NCI-H748 treated with DMSO at 0.1 percent for 48 hours (cell line): ENCODE data around the gene GLYATL2.

Experiments
- DNase-seq: peaks from one replicate; lab custom pipeline; 2025; lab: John Stamatoyannopoulos, UW

Gene GLYATL2, protein sequence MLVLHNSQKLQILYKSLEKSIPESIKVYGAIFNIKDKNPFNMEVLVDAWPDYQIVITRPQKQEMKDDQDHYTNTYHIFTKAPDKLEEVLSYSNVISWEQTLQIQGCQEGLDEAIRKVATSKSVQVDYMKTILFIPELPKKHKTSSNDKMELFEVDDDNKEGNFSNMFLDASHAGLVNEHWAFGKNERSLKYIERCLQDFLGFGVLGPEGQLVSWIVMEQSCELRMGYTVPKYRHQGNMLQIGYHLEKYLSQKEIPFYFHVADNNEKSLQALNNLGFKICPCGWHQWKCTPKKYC

GRCh38 chr11:58844361-58845005, at the start of gene GLYATL2:
Gene GLYATL2, minus strand, starts transcription at chr11:58844704. Its CDS starts 5,092 bp downstream, at chr11:58839612.
- DNase-seq = no peak

GRCh38 chr11:58893899-58894298, 49.4 kb upstream of the GLYATL2 start:
- no peak for DNase-seq

- no peak for DNase-seq
These were observed 44.1 kb upstream of the GLYATL2 start for GRCh38 chr11:58888579-58888978.

DNA sequence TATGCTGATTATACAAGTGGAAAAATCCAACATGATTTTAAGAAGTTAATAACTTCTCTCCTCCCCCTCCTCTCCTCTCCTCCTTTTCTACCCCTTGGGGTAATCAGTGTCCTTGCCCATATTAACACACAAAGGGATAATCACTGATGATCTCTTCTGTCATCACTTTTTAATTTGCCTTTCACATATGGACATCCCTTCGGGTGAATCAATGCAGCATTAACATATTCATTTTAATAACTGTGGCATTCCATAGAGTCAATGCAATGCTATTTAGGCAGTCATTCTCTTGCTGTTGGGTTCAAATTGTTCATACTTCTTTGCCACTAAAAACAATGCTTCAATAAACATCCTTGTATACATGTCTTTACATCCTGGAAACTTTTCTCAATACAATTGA, 42.9 kb upstream of the GLYATL2 start:
- no peak for DNase-seq

- DNase-seq = no peak
These were observed 36.1 kb upstream of the GLYATL2 start for GRCh38 chr11:58880625-58881024.

- no peak for DNase-seq
These were observed 35.7 kb upstream of the GLYATL2 start for GRCh38 chr11:58880166-58880565.

DNA sequence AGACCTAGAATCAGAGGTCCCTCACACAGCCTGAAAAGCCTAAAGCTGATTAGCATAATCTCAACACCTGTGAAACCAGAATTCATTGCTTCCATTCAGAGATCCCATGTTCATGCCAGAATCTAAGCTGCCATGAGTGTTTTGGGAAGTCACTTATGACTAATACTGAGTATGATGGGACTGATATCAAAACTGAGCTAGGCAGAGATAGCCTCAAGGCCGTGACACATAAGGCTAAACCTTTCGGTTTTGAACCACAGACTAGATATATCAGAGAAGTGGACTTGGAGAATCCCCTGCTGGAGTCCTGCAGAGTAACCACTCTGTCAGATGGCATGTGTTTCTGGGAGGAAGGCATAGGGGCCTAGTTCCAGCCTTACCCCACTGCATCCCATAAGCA, 23.1 kb upstream of the GLYATL2 start:
- no peak for DNase-seq

- DNase-seq = no peak
These were observed 22.3 kb upstream of the GLYATL2 start for GRCh38 chr11:58866788-58867187.

GRCh38 chr11:58864335-58864734, 19.8 kb upstream of the GLYATL2 start:
- DNase-seq = no peak

DNA sequence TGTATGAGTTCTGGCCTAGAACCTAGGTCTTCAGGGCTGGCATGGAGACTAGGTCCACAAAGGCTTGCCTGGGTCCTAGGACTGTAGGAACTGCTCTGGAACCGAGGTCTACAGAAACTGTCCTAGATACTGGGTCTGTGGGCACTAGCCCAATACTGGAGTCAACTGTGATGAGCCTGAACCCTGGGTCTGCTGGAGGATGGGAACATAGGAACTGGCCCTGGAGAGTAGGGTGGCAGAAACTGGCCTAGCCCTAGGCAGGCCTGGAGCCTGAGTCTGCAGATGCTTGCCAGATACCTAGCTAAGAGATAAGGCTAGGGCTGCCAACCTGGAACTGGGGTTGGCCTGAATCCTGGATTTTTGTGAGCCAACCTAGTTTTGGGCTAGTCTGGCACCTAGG, 19.2 kb upstream of the GLYATL2 start:
- DNase-seq = no peak

- no peak for DNase-seq
These were observed 17.0 kb upstream of the GLYATL2 start for GRCh38 chr11:58861533-58861932.

DNA sequence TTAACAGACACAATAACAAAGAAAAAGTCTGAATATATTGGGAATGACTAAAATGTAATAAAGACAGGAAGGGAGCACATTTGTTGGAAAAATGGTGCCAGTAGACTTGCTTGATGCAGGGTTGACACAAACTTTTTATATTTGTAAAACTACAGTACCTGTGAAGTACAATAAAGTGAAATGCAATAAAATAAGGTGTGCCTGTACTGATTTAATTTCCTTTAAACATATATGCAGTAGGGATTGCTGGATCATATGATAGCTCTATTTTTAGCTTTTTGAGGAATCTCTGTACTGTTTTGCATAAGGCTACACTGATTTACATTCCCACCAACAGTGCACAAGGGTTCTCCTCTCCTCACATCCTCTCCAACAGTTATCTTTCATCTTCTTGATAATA, 12.3 kb upstream of the GLYATL2 start:
- no peak for DNase-seq

DNA sequence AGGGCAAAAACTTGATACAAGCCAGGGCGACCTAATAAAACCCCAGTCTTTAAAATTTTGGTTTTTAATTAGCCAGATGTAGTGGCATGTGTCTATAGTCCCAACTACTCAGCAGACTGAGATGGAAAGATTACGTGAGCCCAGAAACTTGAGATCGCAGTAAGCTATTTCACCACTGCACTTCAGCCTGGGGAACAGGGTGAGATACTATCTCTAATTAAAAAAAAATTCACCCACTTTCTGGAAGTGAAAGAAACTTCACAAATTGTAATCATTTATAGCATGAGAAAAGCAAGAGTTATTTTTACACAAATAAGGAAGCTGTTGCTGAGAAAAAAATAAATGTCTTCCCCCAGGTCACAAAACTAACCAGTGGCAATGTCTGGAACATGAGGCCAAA, 882 bp upstream of the GLYATL2 start:
- DNase-seq = no peak

- DNase-seq = no peak
These were observed 6.7 kb downstream of the GLYATL2 start for GRCh38 chr11:58837707-58838388.

DNA sequence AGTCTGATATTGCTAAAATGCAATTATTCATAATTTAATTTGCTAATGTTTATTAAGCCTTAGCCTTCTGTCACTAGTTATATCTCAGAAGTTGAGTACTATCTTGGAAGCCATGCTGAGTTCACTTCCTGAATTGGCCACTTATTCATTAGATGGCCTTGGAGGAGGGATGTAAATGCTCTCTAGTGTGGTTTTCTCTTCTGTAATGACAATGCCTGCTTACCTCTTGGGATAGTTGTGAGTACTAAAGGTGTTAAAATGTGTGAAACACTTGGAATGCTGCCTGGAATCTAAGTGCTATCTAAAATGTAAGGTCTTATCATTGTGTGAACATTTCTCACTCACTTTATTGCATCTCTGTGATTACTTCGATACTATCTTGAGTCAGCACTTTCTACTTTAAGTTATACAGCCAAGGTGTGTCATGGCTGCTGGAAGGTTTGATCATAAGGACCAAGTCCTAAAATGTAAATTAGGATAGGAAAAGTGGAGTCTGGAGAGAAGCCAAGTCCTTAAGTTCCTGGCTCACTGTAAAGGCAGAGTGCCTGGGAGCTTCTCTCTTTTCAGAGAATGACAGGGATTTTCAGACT, 12.4 kb downstream of the GLYATL2 start:
- no peak for DNase-seq

GRCh38 chr11:58830673-58831301, 13.7 kb downstream of the GLYATL2 start:
- no peak for DNase-seq

- DNase-seq = no peak
These were observed 14.7 kb downstream of the GLYATL2 start for GRCh38 chr11:58829786-58830185.

- DNase-seq = no peak
These were observed 30.8 kb downstream of the GLYATL2 start for GRCh38 chr11:58813693-58814092.

DNA sequence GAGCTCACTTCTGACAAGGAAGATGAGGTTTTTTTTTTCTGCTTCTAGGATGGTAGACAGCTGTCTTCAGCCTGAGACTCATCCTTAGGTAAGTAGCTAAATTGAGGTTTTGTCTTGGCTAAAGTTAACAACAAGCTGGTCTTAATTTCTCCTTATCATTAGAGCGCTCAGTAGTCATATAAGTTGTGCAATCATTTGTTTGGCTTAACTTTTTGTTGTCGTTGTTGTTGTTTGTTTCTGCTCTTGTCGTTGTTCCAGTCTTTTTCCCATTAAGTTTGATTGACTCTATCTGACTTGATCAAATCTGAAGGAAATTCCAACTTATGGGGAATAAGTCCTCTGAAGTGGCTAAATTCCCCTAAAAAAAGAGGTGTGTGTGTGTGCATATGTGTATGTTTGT, 33.0 kb downstream of the GLYATL2 start:
- DNase-seq = no peak

- no peak for DNase-seq
These were observed 37.2 kb downstream of the GLYATL2 start for GRCh38 chr11:58807343-58807742.

DNA sequence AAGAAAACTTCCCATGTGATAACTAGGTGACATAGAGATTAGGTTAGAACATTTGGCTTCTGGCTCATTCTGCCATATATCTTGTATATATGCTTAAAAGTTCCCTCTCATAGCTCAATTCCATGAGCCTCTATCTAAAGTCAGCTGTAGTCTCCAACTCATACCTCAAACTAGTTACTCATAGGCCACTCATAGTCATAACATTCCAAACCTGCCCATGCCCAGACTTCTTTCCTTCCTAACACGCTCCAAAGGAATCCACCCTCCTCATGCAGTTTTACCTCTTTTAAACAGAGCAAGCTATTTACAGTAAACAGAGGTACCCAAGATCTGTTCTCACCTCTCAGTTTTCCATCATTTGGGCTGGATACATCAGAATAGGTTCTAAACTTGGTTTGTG, 39.4 kb downstream of the GLYATL2 start:
- DNase-seq = no peak

- DNase-seq = no peak
These were observed 42.4 kb downstream of the GLYATL2 start for GRCh38 chr11:58801974-58802545.
